Stimulated activated CD8-positive, alpha-beta memory T cell treated with anti-CD3 and anti-CD28 coated beads, Interleukin-12 subunit alpha, Interleukin-12 subunit beta, amount 100 ng/mL, for 1 hour (primary cell): ENCODE data around the gene GAB2.
"Not testable (repeated sequence)": the region's sequence is repeated elsewhere in the genome, so short reads cannot be mapped to it uniquely, and the experiment has no call there.

Experiments
- DNase-seq: peaks from one replicate; pipeline ENCODE4 v3.0.0-alpha.2; 2020; ENCODE audit warnings: low read depth

GAB2 gene

DNA sequence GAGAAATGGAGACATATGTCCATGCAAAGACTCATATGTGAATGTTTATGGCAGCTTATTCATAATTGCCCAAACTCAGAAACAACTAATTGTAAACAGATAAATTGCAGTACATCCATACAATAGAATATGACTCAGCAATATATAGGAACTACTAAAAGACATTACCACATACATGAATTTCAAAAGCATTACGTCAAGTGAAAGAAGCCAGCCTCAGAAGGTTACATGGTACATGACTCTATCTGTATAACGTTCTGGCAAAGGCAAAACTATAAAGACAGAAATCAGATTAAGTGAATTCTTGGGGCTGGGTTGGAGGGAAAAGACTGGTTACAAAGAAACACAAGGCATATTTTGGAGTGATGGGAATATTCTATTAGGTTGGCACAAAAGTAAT lies 236.4 kb downstream of the GAB2 start:
- DNase-seq: no peak

DNA sequence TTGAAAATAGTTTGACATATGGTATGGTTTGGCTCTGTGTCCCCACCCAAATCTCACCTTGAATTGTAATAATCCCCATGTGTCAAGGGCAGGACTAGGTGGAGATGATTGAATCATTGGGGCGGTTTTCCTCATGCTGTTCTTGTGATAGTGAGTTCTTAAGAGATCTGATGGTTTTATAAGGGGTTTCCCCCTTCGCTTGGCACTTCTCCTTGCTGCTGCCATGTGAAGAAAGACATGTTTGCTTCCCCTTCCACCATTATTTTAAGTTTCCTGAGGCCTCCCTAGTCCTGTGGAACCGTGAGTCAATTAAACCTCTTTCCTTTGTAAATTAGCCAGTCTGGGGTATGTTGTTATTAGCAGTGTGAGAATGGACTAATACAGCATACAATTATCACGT lies 236.9 kb downstream of the GAB2 start:
- DNase-seq: no peak

DNA sequence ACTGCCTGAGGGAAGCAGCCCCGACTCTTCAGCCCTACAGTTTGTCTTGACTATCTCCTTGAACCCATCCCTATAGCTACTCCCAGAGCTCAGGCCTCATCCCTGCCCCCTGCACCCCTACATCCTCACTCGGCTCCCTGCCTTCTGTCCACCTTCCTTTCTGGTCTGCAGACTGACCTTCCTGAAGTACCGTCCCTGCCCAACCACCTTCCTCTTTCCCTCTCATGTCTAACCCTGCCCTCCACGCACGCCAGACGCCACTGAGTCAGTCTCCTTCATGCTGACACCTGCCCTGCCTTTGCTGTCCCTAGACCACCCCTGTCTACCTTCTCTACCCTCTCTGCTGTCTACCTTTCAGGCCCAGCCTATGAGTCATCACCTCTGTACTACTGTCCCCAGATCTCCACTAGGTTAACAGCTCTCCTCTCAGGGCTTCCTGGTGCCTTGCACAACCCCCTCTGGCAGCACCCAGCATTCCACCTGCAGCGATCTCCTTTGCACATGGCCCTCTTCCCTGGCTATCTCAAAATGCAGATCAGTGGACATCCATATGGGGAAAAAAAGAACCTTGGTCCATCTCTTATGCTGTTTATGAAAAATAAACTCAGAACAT lies 238.1 kb downstream of the GAB2 start:
- no peak for DNase-seq

DNA sequence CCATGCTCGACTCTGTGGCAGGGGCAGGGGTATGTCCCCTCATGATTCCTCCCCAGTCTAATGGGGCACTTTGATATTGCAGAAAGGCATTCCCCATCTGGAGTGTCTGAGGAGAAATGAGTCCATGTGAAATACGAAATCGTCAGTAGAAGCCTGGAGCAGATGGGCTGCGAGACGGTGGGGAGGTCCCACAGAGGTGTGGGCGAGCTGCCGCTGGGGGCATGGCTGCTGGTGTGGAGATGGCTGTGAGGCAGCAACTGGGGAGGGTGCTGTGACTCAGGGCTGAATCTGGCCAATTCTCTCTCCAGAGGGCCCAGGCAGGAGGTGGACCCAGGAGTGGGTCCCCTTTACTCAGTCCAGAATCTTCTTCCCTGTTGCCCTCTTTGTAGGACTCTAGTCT lies 240.4 kb downstream of the GAB2 start:
- no peak for DNase-seq

DNA sequence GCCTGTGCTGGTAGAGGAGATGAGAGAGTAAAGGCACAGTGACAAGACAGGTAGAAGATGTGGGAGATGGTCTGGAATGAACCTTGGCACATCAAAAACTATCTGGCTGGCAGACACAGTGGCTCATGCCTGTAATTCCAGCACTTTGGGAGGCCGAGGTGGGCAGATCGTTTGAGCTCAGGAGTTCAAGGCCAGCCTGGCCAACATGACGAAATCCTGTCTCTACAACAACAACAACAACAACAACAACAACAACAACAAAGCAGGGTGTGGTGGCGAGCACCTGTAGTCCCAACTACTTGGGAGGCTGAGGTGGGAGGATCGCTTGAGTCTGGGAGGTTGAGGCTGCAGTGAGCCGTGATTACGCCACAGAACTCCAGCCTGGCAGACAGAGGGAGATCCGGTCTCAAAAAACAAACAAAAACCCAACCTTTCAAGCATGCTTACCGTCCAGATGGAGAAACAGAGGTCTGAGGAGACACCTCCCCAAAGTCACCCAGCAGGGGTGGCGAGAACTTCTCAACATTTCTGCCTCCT lies 240.9 kb downstream of the GAB2 start:
- DNase-seq: no peak

DNA sequence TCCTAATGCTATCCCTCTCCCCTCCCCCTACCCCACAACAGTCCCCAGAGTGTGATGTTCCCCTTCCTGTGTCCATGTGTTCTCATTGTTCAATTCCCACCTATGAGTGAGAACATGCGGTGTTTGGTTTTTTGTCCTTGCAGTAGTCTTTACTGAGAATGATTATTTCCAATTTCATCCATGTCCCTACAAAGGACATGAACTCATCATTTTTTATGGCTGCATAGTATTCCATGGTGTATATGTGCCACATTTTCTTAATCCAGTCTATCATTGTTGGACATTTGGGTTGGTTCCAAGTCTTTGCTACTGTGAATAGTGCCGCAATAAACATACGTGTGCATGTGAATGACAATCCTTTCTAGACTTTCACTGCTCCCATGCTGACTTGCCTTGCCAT lies 241.8 kb downstream of the GAB2 start:
- DNase-seq: not testable (repeated sequence)

DNA sequence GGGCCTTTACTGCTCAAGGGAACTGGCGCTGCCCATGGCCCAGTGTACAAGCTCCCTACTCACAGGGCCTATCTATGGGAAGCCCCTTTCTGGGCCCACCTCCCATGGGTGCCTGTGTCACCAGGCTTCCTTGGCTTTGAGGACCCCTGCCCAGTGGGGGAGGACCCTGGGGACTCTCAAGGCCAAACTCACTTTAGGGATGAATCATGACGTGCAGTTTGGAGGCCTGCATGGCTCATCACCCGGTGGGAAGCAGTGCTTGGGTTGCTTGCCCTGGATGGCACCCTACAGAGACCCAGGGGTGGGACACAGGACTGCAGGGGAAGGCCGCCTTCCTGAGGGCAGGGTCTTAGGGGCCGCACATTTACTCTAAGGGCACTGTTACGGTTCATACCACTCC lies 245.7 kb downstream of the GAB2 start:
- no peak for DNase-seq

DNA sequence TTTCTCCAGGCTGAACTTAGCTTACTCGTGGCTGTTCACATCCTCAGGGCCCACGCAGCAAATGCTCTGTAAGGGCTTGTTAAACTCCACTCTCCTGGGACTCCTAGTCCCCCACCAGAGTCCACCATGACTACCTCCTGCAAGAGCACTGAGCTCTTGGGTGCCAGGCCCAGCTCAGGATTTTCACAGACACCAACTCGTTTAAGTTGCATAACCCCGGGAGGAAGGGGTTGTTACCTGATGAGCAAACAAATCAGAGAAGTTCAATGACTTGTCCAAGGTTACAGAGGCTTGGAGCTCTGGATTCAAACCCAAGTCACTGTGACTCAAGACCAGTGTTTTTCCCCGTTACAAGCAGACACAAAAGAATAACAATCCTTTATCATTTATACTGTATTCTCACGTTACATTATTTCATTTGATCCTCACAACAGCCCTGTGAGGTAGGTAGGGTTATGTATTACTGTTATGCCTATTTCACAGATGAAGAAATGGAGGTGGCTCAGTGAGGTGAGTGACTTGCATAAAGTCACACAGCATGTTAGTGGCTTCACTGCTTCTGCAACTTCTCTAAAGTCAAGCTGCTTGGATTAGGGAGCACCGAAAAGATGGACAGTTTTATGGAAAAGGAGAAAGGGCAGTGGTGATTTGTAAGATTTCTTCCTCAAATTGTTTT lies 246.6 kb downstream of the GAB2 start:
- no peak for DNase-seq

DNA sequence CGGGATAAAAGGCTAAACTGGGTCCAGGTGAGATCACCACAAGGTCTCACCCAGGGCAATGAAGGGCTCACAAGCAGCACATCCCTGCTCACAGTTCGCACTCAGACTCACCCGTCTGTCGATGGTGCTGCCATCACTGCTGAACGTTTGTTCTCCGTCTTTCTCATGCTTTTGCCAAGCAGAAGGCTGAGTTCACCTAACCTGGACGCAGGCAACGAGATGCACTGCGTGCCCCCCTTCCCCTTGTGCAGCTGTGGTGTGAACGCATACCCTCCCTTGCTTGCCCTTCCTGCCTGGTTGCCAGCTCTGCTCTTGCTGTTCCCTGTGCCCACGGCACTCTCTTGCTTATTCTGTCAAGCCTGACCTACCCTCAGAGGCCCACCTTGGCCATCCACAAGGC lies 247.2 kb downstream of the GAB2 start:
- no peak for DNase-seq

DNA sequence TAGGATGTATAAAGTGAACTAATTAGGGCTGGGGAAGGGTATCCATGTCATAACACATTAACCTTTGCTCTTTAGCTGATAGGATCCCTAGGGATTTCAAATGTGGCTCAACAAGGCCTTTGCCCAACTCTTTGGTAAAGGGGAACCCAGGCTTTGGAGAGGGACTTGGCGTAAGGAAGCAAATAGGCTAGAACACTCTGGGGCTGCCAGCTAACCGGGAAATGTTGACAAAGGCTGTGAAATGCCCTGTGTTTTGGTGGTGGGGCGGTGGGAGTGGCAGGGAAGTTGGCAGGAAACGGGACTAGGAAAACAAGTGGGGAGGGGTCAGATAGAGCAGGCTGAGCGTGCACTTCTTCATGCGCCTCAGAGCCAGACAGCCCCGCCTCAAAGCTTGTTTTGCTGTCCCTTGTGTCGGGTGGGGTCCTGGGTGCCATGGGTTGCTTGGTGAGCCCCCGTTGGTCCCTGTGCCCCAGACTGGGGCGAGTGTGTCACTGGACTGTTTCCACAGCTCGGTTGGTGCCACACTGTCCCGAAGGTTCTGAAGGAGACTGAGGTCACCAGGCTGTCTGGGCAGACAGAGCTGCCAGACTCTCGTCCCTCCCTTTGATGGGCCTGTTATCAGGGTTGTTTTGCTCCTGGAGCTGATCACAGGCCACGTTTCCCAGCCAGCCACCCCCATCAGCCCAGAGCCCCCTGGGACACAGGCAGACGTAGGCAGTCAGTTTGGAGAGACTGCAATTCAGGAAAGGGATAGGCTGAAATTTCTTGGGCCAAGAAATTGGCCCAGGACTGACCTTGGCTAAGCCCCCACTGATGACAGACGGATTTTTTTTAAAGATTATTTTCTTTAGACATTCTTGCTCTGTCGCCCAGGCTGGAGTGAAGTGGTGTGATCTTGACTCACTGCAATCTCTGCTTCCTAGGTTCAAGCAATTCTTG lies 248.8 kb downstream of the GAB2 start:
- DNase-seq: no peak

DNA sequence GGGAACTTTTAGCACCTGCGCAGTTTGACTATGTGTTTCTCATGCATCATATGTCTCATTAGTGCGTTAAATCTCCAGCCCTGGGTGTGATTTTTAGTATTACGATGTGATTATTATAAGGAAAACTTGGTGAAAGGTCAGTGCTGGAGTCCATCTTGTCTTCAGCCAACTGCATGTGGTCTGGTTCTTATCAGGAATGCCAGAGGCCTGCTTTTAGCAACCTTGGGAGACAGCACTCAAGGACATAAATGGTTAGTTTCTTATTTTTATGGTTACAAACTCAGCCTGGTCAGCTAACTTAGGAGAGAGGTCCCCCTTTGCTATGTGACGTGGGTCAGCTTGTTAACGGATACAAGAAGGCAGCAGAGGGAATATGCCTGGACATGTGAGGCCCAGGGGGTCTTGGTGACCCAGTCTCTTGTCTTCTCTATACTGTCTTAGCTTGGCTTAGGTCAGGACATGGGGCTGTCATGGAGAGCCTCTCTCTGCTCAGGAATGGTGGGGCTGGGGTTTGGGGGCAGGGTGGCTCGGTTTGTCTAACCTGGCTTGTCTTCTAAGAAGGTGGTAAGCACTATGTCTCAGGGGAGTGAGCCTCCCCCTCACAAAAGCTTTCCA lies 250.7 kb downstream of the GAB2 start:
- no peak for DNase-seq
